ENCODE data around the gene PAK1IP1.
"Not testable (repeated sequence)": the region's sequence is repeated elsewhere in the genome, so short reads cannot be mapped to it uniquely, and the experiment has no call there.

PAK1IP1 gene, protein sequence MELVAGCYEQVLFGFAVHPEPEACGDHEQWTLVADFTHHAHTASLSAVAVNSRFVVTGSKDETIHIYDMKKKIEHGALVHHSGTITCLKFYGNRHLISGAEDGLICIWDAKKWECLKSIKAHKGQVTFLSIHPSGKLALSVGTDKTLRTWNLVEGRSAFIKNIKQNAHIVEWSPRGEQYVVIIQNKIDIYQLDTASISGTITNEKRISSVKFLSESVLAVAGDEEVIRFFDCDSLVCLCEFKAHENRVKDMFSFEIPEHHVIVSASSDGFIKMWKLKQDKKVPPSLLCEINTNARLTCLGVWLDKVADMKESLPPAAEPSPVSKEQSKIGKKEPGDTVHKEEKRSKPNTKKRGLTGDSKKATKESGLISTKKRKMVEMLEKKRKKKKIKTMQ

DNA sequence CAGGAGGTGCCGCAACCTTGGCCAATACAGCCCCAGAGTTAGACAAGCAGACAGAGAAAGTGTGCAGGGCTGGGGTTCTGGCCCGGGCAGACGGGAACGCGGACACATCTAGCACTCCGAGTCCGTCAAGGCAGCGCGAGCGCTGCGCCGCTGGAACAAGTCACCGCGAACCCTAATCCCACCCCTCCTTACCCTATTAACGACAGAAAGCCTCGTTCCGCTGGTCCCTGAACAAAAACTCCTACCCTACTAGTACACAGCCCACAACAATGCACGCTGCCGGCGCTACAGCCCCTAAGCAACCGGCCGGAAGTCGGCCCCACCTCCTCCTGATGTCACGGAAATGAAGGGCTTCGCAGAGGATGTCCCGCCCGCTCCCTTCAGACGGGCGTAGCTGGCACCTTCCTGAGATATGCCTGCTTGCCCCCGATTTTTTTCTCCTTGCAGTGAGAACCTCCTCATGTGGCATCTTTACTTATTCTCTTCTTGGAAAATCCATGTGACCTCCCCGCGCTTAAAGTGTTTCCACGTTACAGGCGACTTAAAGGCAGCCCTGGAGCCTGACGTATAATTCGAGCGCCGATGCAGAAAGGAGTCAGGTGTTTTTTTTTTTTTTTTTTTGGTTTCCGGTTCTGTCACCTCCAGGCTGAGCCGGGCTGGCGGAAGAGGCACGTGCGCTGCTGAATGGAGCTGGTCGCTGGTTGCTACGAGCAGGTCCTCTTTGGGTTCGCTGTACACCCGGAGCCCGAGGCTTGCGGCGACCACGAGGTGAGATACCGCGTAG, at the start of gene PAK1IP1, which contains the start of gene C6orf52:
TSS of gene PAK1IP1 (plus strand) at position 671 of the 784 bp plus-strand sequence. CDS start at position 685, 14 bp downstream.
TSS of gene C6orf52 (minus strand) at position 315 of the 784 bp plus-strand sequence. CDS start 7,066 bp downstream, outside the sequence.
- DNase-seq (ENCODE audit: low read depth), result peak; percentile 84

DNA sequence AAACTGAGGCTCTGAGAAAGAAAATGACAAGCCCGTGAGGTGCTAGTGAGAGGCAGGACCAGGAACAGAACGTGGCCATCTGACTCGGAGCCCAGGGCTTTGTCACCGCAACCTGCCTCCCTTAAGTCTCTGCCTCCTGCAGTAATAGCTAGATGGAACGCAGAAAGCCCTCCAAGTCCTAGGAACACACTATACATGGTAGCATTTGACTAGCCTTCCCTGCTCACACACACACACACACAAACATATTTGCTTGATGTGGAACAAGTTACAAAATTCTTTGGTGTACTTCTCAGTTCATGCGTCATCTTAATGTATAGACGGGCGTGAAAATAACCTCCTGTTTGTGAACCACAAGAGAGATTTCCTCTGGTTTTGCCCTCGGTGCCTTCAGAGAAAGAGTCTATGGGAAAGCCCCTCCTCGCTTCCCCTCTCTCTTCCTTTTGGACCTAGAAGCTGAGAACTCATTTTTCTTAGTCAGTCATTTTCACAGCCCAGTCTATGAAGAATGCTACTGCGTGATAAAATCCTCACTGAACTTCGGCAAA, 39.2 kb upstream of the PAK1IP1 start:
- no peak for DNase-seq (ENCODE audit: low read depth)

DNA sequence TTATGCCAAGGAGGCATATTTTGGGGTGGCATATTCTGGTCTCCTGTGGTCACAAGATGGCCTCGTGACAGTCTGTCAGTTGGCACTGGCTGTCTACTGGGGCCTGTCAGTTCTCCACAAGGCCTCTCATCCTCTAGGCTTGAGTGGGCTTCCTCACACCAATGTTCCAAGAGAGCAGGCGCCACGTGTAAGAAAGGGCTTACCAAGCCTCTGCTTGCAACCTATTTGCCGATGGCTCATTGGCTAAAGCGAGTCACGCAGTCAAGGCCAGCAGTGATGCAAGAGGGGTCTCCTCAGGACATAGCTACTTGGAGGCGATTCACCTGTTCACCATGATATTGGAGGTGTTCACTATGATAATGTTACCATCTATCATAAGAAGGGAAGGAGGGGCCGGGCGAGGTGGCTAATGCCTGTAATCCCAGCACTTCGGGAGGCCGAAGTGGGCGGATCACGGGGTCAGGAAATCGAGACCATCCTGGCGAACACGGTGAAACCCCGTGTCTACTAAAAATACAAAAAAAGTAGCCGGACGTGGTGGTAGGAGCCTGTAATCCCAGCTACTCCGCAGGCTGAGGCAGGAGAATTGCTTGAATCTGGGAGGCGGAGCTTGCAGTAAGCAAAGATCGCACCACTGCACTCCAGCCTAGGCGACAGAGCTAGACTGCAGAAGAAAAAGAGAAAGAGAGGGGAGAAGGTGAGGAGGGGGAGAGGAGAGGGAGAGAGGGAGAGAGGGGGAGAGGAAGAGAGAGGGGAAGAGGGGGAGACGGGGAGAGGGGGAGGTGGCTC, 35.7 kb upstream of the PAK1IP1 start:
- no peak for DNase-seq (ENCODE audit: low read depth)

DNA sequence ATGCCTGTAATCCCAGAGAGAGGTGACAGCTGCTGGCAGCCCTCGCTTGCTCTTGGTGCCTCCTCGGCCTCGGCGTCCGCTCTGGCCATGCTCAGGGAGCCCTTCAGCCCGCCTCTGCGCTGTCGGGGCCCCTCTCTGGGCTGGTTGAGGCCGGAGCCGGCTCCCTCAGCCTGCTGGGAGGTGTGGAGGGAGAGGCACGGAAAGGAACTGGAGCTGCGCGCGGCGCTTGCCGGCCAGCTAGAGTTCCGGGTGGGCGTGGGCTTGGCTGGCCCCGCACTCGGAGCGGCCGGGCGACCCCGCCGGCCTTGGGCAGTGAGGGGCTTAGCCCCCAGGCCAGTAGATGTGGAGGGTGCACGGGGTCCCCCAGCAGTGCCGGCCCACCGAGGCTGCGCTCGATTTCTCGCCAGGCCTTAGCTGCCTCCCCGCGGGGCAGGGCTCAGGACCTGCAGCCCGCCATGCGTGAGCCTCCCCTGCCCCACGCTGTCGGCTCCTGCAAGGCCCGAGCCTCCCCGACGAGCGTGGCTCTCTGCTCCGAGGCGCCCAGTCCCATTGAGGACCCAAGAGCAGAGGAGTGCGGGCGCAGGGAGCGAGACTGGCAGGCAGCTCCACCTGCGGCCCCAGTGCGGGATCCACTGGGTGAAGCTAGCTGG, 34.9 kb upstream of the PAK1IP1 start:
- DNase-seq (ENCODE audit: low read depth), result no peak

DNA sequence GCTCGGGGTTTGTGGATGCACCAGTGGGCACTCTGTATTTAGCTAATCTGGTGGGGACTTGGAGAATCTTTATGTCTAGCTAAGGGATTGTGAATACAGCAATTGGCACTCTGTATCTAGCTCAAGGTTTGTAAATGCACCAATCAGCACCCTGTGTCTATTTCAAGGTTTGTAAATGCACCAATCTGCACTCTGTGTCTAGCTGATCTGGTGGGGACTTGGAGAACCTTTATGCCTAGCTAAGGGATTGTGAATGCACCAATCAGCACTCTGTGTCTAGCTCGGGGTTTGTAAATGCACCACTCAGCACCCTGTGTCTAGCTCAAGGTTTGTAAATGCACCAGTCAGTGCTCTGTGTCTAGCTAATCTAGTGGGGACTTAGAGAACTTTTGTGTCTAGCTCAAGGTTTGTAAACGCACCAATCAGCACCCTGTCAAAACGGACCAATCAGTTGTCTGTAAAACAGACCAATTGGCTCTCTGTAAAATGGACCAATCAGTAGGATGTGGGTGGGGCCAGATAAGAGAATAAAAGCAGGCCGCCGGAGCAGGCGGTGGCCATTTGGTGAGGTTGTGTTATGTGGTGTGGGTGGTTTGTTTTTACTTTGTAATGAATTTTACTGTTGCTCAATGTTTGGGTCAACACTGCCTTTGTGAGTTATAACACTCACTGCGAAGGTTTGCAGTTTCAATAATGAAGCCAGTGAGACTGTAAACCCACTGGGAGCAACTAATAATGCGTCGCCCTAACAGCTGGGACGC, 34.2 kb upstream of the PAK1IP1 start:
- not testable (repeated sequence) for DNase-seq (ENCODE audit: low read depth)

DNA sequence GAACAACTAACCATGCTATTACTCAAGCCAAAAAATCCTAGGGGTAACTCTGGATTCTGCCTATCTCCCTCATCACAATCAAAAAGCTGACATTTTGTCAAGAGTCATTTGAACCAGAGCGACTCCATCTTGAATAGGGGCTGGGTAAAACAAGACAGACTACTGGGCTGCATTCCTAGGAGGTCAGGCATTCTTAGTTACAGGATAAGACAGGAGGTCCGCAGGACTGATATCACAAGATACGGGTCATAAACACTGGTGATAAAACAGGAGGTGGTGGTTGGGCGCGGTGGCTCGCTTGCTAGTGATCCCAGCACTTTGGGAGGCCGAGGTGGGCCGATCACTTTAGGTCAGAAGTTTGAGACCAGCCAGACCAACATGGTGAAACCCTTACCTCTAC, 32.6 kb upstream of the PAK1IP1 start:
- DNase-seq (ENCODE audit: low read depth), result no peak

DNA sequence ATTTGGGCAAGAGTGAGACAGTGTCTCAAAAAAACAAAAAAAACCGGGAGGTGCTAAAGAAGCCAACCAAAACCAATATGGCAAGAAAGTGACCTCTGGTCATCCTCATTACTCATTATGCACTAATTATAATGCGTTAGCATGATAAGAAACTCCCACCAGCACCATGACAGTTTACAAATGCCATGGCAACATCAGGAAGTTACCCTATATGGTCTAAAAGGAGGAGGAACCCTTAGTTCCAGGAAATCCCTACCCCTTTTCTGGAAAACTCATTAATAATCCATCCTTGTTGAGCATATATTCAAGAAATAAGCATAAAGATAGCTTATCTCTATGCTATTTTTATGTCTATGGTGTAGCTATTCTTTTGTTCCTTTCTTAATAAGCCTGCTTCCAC, 32.0 kb upstream of the PAK1IP1 start:
- DNase-seq (ENCODE audit: low read depth), result no peak

DNA sequence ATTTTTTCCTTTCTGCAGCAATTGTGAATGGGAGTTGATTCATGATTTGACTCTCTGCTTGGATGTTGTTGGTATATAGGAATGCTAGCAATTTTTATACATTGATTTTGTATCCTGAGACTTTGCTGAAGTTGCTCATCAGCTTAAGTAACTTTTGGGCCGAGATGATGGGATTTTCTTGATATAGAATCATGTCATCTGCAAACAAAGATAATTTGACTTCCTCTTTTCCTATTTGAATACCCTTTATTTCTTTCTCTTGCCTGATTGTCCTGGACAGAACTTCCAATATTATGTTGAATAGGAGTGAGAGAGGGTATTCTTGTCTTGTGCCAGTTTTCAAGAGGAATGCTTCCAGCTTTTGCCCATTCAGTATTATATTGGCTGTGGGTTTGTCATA, 29.2 kb upstream of the PAK1IP1 start:
- not testable (repeated sequence) for DNase-seq (ENCODE audit: low read depth)

DNA sequence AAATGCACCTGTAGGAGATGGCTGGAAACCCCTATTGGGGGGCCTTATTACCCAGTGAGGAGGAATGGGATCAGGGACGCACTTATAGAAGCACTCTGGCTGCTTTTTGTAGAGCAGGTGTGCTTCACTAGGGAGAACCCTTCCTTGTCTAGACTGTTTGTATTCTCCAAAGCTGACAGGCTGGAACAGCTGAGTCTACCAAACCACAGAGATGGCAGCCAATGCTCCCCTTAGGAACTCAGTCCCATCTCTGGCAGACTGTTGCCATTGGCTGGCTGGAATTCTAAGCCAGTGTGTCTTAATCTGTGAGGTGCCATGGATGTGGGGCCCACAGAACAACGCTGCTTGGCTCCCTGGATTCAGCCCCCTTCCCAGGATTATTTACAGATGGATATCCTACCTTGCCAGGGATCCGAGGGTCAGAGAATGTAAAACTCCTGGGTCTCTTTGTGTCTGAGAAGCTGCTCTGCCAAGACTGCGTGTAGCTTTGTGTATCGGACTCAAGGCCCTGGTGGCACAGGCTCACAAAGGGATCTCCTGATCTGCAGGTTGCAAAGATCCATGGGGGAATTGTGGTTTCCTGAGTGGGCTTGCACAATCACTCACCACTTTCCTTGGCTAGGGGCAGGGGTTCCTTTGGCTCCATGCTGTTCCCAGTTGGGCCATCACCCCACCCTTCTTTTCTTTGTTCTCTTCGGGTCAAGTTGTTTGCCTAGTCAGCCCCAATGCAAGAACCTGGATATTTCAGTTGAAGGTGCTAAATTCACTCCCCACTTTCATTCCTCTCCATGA, 26.4 kb upstream of the PAK1IP1 start:
- DNase-seq (ENCODE audit: low read depth), result no peak

DNA sequence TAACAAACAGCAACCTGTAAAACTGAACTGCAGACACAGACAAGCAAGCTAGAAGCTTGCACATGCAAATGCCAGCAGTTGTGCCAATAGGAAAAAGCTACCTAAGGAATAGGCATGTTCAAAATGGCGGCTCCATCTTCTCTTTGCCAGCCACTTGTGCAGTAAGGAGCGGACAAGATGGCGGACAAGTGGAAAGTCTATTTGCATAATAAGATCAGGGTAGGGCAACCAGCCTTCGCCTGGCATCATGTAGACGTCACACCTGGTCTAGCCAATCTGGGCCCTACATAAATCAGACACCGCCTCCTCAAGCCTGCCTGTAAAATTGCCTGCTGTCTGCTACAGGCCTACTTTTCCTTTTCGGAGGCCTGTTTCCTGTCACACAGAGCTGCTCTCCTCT, 18.4 kb upstream of the PAK1IP1 start:
- DNase-seq (ENCODE audit: low read depth), result no peak

DNA sequence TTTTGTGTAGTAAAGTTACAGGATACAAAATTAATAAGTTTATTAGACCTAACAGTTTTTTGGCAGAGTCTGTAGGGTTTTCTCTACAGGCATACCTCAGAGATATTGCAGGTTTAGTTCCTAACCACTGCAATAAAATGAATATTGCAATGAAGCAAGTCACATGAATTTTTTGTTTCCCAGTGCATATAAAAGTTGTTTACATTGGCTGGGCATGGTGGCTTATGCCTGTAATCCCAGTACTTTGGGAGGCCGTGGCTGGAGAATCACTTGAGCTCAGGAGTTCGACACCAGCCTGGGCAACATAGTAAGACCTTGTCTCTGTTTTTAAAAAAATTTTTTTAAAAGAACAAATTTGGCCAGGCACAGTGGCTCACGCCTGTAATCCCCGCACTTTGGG, 16.3 kb upstream of the PAK1IP1 start:
- no peak for DNase-seq (ENCODE audit: low read depth)

DNA sequence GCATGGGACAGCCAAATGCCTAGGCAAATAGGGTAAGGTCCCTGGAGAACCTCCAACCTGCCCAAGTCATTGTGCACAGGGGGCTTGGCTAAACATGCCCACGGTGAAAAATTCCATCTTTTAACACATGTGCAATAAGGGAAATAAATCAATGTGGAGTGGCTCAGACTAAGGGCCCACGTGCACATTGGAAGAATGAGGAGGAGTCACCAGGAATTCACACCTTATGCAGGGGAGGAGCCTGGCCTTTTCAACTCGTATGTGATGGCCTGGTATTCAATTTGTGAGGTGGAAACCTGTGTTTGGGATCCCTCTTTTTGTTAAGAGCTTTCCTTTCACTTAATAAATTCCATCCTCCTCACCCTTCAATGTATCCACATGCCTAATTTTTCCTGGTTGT, 13.0 kb upstream of the PAK1IP1 start:
- no peak for DNase-seq (ENCODE audit: low read depth)

DNA sequence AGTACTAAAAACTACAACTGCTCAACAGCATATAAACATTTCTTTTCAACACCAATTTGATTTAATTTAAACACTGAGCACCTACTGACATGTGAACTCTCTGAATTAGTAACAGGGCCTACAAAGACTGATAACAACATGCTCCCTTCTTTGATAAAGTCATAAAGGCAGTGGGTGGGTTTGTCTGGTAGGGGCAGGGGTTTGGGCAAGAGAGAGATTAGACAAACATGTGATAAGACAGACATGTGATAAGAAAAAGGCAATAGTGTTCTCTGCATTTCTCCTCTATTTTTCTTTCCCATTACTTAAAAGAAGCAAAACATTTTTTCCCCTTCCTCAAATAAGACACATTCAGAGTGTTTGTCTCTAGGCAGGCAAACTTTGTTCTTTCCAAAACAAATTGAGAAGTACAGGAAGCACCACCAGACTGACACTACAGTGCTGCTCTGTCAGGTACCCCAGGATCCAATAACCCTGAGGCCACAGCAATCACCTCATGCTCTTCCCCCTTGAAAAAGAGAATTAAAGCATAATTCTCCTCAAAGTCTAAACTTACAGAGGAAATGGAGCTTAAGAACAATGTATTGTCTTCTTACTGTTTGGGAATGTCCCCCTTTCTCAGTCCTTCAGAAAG, 12.3 kb upstream of the PAK1IP1 start:
- DNase-seq (ENCODE audit: low read depth), result no peak

DNA sequence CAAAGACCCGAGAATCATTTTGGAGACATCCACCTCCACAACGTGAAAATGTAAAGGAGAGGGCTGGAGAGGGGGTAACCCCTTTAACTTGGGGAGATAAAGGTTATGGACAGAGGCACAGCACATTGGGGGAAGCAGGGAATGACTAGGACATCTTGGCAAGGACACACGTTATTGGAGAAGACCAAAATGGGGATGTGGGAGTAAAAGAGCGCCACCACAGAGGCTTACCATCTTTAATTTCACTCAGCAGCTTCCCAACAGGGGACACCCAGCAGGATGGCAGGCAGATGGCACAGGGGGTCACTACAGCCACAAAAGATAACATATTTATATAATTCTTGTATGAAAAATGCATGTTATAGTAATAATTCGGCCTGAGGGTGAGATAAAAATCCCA, 10.2 kb upstream of the PAK1IP1 start:
- DNase-seq (ENCODE audit: low read depth), result no peak

DNA sequence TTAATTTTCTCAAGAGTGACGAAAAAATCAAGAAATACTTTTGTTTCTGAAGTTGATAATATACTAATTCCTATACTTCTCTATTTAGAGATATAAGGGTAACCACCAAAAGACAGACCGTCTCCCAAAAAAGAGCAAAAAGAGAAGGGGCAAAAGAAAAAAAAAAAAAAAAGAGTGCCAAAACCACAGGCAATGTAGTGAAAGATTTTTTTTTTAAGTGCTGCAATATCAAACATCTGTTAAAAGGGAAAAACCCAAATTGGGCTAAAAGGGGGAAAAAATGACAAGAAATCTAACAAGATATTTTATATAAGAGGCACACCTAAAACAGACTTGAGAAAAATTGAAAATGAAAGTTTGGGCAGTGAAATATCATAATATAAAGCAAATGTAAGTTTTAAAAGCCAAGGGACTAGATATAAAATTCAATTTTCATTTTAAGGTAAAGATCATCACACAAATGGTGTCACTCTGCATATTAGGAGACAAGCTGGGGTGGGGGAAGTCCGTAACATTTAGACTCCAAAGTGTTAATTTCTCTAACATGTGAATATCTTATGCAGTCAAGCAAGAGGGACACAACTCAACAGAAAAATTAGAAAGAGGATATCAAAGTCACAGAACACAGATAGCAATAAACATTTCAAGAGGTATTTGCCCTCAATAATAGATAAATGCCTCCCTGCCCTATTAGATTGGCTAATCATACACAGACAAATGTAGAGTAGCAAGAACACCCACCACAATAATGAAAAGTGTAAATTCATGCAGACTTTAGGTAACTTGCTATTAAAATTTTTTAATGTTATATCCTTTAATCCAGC, 9.5 kb upstream of the PAK1IP1 start:
- no peak for DNase-seq (ENCODE audit: low read depth)

DNA sequence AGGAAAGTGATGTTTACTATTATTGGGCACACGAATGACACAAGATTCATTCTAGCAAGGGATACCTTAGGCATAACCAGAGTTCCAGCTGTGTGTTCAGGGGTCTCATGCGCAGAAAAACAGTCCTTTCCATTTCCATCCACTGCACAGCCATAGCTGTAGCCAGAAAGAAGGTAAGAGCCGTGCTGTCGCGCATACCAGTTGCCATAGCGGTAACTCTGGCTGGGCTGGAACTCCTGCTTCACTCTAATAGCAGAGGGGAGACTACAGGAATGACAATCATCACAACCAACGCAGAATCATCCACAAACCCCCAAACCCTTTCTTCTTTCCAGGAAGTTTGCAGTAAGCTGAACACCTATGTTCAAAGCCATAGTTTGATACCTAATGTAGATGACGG, 7.9 kb upstream of the PAK1IP1 start:
- no peak for DNase-seq (ENCODE audit: low read depth)

DNA sequence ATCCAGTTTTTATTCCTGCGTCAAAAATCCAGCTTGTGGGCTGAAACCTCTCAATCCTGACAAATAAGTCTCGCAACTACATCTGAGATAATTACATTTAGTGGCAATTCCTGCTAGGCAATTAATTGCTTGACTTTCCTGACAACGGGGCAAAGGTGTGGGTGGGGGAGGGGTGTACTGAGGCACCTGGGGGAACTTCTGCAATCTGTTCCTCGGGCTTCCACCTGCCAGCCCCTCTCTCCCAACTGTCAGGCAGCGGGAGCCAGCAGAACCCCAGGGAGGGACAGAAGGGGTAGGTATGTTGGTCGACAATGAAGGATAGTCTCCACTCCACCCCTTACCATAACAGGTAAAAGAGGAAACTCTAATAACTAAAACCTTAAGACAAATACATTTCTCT, 7.2 kb upstream of the PAK1IP1 start:
- no peak for DNase-seq (ENCODE audit: low read depth)

DNA sequence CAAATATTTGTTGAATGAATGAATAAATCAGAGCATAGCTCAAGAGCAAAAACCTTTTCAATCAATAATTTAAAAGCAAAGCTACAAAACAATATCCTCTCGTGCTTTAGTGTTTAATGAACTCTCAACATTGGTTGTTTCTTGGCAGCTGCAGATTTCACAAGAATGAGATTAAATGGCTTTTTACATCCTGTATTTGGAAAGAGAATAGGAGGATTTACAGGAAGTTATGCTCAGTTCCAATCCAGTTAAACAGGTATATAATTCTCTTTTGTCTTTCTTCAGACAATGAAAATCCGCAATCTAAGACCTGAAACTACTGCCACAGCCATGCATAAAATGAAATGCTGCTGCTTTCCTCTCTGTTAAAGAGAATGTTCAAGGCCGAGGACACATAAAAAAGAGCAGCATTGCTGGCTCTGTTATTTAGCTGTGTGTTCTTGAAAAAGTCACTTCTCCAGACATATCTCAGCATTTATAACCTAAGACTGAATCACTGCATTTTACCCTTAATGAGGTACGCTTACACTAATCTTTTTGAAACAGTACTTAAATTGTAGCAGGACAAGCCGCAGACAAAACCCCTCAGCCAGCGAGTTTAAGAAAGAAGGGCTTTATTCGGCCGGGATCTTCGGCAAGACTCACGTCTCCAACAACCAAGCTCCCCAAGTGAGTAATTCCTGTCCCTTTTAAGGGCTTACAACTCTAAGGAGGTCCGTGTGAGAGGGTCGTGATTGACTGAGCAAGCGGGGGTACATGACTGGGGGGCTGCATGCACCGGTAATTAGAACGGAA, 3.9 kb upstream of the PAK1IP1 start:
- no peak for DNase-seq (ENCODE audit: low read depth)
